GM12801 (cell line): ENCODE data around the gene SHC2.

Source experiments
- CTCF ChIP-seq: IDR thresholded peaks from one replicate; pipeline ENCODE4 v1.5.1; 2011; ENCODE audit warnings: control low read depth; ENCODE audit not compliant: insufficient read length; ENCODE audit errors: extremely low read depth

Gene SHC2

DNA sequence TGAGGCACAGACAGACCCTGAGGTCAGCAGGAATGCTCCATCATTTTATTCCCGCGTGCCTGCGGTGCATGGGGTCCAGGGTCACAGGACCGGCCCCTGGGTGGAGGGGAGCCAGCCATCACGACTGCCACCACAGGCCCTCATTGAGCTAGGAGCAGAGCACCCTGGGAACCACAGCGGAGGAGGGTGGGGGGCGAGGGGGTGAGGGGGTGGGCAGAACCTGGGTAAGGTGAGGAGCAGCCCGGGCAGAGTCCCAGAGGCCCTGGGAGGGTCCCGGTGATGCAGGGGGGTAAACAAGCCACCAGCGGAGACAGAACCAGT is 34.2 kb upstream of the SHC2 start:
- no peak for TF ChIP-seq CTCF

- no peak for TF ChIP-seq CTCF
Observed at GRCh38 chr19:494171-495080, 33.6 kb upstream of the SHC2 start.

- no peak for TF ChIP-seq CTCF
Observed at GRCh38 chr19:493391-494170, 32.7 kb upstream of the SHC2 start.

DNA sequence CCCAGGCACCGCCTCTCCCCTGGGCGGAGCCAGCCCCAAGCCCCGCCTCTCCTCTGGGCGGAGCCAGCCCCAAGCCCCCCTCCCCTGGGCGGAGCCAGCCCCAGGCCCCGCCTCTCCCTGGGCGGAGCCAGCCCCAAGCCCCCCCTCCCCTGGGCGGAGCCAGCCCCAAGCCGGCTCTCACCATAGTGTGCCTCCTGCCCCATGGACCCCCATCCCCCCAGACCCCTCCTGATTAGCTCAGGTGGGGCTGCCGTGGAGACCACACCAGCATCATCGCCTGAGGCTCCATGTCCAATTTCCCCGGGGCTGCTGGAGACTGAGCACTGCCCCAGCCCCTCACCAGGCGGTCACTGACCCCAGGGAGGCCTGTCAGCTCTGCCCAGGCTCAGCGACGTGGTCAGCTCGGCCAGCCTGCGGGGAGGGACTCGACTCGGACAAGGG is 31.3 kb upstream of the SHC2 start:
- no peak for TF ChIP-seq CTCF

DNA sequence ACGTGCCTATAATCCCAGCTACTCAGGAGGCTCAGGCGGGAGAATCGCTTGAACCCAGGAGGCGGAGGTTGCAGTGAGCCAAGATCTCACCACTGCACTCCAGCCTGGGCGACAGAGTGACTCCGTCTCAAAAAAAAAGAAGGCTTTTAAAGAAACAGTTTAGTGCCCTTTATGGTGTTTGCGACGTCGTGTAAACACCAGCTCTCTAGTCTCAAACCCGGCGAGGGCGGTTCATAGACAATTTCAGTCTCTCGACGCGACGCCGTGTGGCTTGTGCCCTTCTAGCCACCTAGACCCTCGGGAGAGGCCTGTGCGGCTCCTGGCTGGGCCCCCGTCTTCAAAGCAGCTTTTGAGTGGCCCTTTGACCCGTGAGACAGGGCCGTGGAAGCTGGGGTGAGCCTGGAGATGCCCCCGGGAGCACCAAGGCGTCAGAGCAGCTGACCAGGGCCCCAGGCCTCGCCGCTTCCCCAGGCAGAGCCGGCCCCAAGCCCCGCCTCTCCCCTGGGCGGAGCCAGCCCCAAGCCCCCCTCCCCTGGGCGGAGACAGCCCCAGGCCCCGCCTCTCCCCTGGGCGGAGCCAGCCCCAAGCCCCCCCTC is 30.4 kb upstream of the SHC2 start:
- no peak for TF ChIP-seq CTCF

DNA sequence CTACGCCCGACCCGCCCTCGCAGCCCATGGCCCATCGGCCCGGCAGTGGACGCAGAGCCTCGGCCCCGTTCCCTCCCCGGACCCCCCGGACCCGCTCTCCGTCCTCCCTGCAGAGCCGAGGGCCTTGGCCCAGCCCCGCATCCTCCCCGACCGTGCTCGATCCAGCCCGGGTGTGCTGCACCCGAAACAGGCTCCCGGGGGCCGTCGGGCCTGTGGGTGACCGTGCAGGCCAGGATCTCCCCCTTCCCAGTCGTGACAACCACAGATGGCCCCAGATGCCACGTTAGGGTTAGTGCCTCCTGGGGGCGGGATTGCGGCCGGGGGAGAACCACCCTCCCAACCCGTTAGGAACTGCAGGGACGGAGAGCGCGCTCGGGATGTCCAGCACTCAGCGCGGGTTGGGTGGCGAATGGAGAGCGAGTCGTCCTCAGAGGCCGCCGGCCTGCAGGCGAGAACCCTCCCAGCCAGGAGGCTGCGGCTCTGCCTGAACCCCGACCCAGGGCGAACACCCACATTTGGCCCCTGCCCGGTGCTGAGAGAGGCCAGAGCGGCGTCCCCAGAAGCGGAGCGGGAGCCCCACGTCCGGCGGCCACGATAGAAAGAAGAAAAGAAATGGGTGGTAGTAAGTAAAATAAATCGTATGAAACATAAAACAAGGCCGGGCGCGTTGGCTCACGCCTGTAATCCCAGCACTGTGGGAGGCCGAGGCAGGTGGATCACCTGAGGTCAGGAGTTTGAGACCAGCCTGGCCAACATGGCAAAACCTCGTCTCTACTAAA is 28.8 kb upstream of the SHC2 start:
- no peak for TF ChIP-seq CTCF
